ENCODE measurements around the gene P2RX2. TPM values are rescaled to one million over a fixed set of nuclear protein-coding genes. Genes with fewer than 3 reads are reported as not detected.

The P2RX2 gene
- total RNA-seq, 2 experiments from 2014 or later: not detected

DNA sequence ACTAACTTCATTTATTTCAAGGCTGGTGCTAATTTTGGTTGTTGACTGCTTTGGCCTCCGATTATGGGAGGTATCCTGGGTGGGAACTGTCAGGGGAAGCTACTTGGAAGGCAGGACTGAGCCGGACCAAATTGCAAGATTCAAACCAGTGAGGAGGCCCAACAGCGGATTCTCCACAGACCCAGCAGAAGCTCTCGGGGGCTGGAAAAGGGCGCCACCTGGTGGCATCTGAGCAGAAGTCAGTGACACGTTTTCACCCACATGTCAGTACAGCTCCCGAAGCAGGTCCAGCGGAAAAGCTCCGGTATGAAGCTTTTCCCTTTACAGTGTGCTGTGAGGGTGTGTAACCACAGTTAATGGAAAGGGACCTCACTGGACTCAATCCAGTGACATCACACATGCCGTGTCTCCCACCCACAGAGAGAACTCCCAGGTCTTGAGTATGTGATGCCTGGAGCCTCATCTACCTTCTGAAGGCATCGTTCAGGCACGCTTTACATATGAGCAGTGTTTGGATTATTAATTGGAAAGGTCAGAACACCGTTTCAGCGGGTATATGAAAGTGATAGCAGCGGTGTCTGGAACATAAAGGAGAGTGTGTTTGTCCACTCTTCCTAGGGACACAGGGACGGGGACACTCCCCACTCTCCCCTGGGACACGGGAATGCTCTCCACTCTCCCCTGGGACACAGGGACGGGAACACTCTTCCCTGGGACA lies 3.6 kb upstream of the P2RX2 start:
- POLR2A ChIA-PET: no interaction called here
- CTCF ChIA-PET: interaction anchor here (0.7 to 2.8 kb wide), 17 partner anchors 8 to 469 kb away, joined by 3 to 19 read pairs (median 3); no protein-coding TSS in a partner anchor

GRCh38 chr12:132615579-132616038 lies 3.0 kb upstream of the P2RX2 start:
- POLR2A ChIA-PET: no interaction called here
- CTCF ChIA-PET: interaction anchor here (1.0 to 2.8 kb wide), 6 partner anchors 9 to 201 kb away, joined by 3 to 19 read pairs (median 4); no protein-coding TSS in a partner anchor

DNA sequence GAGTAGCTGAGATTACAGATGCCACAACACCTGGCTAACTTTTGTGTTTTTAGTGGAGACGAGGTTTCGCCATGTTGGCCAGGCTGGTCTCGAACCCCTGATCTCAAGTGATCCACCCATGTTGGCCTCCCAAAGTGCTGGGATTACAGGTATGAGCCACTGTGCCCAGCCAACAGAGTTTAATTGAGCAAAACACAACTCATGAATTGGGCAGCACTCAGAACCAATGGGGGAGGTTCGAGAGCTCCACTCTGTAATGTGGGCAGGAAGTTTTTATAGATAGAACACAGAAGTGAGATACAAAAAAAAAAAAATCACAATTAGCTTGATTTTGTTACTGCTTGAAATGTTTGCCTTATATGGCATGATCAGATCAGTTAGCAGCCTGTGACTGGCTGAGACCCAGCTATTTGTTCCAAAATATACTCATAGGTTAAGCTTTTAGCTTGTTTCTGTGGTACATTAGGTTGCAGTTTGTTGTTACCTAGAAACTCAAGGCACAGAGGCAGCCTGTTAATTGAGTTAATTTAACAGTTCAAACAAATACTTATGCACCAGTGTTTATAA lies 1.4 kb upstream of the P2RX2 start:
- ChIA-PET CTCF (interaction anchor here (0.6 to 1.1 kb wide), 2 partner anchors 16 to 18 kb away, joined by 3 read pairs; no protein-coding TSS in a partner anchor), POLR2A (no interaction called here)

DNA sequence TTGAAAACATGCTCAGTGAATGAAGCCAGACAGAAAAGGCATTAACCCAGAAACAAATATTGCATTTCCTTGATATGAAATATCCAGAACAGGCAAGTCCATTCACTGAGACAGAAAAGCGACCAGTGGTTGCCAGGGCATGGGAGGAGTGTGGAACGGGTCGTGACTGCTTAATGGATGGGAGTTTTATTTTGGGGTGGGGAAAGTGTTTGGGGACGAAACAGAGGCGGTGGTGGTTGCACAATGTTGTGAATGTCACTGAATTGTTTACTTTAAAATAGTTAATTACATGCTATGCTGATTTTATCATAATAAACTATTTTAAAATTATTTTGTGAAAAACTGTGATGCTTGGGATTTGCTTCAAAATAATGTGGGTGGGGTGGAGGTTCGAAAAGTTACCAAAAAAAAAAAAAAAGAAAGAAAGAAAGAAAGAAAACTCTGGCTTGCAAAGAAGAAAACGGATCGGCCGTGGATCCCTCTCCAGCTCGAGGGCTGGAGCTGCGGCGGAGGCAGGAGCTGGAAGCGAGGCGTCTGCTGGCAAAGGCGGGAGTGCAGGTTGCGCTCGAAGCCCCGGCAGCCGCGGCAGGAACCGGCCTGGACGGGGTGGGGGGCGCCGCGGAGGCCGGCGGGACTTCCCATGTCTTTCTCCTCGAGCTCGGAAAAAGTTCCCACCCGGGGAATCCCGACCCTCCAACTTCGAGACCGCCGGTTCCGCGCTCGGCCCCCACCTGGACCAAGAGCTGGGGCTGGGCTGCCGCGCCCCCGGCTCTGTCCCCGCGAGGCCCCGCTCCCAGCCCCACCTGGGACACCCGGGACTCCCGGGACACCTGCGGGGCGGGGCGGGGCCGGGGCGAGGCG lies 524 bp upstream of the P2RX2 start:
- ChIA-PET POLR2A (no interaction called here), CTCF (interaction anchor here (0.7 to 1.2 kb wide), 2 partner anchors 148 to 203 kb away, joined by 3 to 4 read pairs; no protein-coding TSS in a partner anchor)

DNA sequence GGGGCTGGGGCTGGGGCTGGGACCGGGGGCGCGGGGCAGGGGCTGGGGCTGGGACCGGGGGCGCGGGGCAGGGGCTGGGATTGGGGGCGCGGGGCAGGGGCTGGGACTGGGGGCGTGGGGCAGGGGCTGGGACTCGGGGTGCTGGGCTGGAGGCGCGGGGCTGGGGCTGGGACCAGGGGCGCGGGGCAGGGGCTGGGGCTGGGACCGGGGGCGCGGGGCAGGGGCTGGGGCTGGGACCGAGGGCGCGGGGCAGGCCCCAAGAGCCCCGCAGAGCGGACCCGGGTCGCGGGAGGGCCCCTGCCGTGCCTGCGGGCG lies 452 bp downstream of the P2RX2 start:
- ChIA-PET POLR2A (no interaction called here), CTCF (interaction anchor here (2.0 kb wide), 1 partner anchor 205 kb away, joined by 5 read pairs; no protein-coding TSS in a partner anchor)

DNA sequence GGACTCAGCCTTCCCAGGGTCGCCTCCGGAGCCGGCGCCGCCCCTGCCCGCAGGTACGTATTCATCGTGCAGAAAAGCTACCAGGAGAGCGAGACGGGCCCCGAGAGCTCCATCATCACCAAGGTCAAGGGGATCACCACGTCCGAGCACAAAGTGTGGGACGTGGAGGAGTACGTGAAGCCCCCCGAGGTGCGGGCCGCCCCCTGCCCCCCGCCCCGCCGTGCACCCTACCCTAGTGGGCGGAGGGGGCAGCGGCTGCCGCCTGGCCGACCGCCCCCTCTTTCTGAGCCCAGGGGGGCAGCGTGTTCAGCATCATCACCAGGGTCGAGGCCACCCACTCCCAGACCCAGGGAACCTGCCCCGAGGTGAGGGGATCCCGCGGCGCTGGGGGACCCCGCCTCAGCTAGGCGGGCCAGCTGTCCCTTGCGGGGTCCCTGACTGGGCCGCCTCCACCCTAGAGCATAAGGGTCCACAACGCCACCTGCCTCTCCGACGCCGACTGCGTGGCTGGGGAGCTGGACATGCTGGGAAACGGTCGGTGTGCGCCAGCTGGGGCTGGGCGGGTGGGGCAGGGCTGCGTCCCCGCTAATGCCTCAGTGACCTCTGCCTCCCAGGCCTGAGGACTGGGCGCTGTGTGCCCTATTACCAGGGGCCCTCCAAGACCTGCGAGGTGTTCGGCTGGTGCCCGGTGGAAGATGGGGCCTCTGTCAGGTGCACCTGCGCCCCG lies 973 bp downstream of the P2RX2 start:
- POLR2A ChIA-PET: no interaction called here

DNA sequence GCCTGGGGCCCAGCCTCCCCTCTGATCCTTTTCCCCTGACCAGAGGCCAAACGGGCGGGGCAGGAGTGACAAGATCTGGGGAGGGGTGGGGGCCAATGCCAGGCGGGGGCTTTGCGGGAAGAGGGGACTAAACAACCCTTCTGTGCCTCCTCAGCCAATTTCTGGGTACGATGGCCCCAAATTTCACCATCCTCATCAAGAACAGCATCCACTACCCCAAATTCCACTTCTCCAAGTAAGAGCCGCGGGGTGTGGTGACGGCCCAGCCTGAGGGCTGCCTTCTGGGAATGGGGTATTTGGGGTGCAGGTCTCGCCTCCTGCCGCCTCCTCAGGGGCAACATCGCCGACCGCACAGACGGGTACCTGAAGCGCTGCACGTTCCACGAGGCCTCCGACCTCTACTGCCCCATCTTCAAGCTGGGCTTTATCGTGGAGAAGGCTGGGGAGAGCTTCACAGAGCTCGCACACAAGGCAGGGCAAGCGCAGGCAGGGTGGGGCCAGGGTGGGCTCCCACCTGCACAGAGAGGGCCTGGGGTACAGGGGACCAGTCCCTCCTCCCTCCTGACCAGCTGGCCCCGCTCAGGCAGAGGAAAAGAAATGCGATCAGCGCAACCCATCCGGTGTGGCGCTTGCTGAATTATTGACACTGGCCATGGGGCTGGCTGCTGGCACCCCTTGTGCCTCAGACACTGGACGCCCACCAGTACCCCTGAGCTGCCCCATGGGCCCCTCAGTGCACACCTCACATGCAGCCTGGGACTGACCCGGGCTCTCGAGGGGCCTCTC lies 1.7 kb downstream of the P2RX2 start:
- ChIA-PET POLR2A (interaction anchor here (0.9 kb wide), 1 partner anchor 19 kb away, joined by 3 read pairs; no protein-coding TSS in a partner anchor), CTCF (interaction anchor here (2.0 kb wide), 1 partner anchor 206 kb away, joined by 5 read pairs; no protein-coding TSS in a partner anchor)

More for the DNA sequence above, 973 bp downstream of the P2RX2 start:
- CTCF ChIA-PET: interaction anchor here (2.0 kb wide), 1 partner anchor 205 kb away, joined by 5 read pairs; no protein-coding TSS in a partner anchor

DNA sequence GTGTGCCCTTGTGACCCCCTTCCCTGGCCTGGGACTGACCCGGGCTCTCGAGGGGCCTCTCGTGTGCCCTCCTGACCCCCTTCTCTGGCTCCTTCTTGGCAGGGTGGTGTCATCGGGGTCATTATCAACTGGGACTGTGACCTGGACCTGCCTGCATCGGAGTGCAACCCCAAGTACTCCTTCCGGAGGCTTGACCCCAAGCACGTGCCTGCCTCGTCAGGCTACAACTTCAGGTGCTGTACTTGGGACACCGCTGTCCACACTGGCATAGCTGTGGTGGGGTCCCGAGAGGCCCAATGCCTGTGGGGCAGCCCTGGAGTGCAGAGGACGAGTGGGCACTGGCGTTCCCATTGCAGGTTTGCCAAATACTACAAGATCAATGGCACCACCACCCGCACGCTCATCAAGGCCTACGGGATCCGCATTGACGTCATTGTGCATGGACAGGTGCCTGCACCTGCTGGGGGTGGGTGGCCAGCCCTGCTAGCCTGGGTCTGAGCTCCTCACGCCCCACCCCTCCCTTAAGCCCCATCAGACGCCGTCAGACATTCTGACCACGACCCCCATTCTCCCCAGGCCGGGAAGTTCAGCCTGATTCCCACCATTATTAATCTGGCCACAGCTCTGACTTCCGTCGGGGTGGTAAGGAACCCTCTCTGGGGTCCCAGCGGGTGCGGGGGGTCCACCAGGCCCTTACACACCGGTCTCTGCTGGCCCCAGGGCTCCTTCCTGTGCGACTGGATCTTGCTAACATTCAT lies 2.5 kb downstream of the P2RX2 start:
- POLR2A ChIA-PET: interaction anchor here (0.9 kb wide), 1 partner anchor 18 kb away, joined by 3 read pairs; no protein-coding TSS in a partner anchor
- CTCF ChIA-PET: interaction anchor here (2.0 kb wide), 1 partner anchor 207 kb away, joined by 5 read pairs; no protein-coding TSS in a partner anchor

GRCh38 chr12:132621657-132622435 lies 3.3 kb downstream of the P2RX2 start:
- POLR2A ChIA-PET: no interaction called here
- CTCF ChIA-PET: no interaction called here

- CTCF ChIA-PET: no interaction called here
- POLR2A ChIA-PET: no interaction called here
Measured at GRCh38 chr12:132622437-132623071, 4.0 kb downstream of the P2RX2 start.

GRCh38 chr12:132623072-132623869 lies 4.7 kb downstream of the P2RX2 start:
- ChIA-PET CTCF (no interaction called here), POLR2A (no interaction called here)

GRCh38 chr12:132624186-132624855 lies 5.7 kb downstream of the P2RX2 start:
- ChIA-PET CTCF (no interaction called here), POLR2A (no interaction called here)

DNA sequence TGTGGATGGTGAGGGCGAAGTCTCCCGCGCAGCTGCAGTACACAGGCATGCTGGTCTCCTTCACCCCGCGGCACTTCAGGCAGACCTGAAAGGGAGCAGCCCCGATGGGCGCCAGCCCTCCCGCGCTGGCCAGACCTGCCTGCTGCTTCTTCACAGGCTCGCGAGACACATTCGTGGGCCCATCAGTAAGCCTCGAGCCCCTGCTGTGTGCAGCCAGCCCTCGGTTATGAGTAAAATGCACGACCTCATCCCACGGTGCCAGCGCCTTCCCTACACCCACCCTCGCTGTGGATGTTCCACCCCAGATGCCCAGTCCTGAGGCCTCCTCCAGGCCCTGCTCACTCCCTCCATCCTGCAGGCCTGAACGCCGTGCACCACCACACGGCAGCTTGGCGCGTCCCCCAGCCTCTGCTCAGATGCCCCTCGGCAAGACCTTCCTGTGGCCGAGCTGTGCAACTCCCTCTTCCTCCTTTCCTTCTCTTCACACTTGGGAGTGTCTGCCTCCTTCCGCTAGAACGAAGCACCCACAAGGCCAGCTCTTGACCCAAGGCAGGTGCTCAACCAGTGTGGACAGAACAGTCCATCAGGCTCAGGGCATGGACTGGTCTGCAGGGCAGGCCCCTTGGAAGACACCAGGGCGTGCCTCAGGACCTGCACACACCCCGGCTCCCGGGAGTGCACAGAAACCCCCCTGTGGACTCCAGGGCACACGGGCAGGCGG lies 6.5 kb downstream of the P2RX2 start:
- ChIA-PET CTCF (no interaction called here), POLR2A (no interaction called here)

DNA sequence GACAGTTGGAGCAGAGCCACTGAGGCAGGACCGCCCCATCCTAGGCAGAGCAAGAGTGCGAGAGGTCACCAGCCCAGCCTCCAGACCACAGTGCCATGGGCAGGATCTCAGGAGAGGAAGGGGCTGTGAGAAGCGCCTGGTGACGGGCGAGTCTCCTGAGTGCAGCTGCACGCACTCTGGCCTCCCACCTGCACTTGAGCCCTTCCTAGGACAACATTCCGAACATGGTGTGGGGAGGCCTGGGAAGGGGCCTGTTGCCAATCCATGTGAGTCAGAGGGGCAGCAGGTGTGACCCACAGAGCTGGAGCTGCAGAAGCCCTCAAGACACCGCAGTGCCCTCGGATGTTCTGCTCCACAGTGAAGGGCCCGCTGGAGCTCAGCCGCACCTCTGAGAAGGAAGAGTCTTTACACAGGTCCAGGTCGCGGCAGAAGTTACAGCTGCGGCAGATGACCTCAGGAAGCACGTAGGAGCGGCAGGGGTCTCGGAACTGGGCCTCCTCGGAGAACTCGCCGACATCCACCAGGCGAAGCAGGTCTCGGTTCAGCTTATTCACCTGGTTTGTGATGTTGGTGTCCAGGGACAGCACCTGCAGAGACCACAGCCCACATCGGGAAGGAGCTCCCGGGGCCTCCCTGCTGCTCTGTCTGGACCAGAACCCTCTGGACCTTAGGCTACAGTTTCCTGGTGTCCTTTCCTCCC lies 7.3 kb downstream of the P2RX2 start:
- POLR2A ChIA-PET: no interaction called here
- CTCF ChIA-PET: interaction anchor here (1.2 kb wide), 1 partner anchor 11 kb away, joined by 3 read pairs; no protein-coding TSS in a partner anchor

Data from activated CD8-positive, alpha-beta memory T cell treated with anti-CD3 and anti-CD28 coated beads for 36 hours (primary cell).